Suprapubic skin (tissue), 4 donors: ENCODE data around the gene STAC2. TPM values are rescaled to one million over a fixed set of nuclear protein-coding genes. Genes with fewer than 3 reads are reported as not detected.
"Not testable (repeated sequence)": the region's sequence is repeated elsewhere in the genome, so short reads cannot be mapped to it uniquely, and the experiment has no call there.

Experiments used
- DNase-seq, 2 donors: peaks; one replicate each; pipeline ENCODE4 v3.0.0-alpha.2; 2019; ENCODE audit warnings: low spot score in 2 of 2
- H3K27ac ChIP-seq: fragments of 200-600 bp; sonication (generic); one replicate; pipeline ENCODE4 v1.5.1; 2019
- H3K27me3 ChIP-seq: fragments of 200-600 bp; sonication (generic); one replicate; pipeline ENCODE4 v1.5.1; 2019
- H3K36me3 ChIP-seq: fragments of 200-600 bp; sonication (generic); one replicate; pipeline ENCODE4 v1.5.1; 2019
- H3K4me1 ChIP-seq: fragments of 200-600 bp; sonication (generic); one replicate; pipeline ENCODE4 v1.5.1; 2019
- H3K4me3 ChIP-seq: fragments of 200-600 bp; sonication (generic); one replicate; pipeline ENCODE4 v1.5.1; 2019; ENCODE audit warnings: mild to moderate bottlenecking
- H3K9me3 ChIP-seq: fragments of 200-600 bp; sonication (generic); one replicate; pipeline ENCODE4 v1.5.1; 2019
- CTCF ChIP-seq, 2 donors: fragments of 200-600 bp in 1 of 2; fragments of 450-650 bp in 1 of 2; sonication (generic) in 1 of 2; IDR thresholded peaks; one replicate each; pipeline ENCODE4 v1.5.1; 2016 to 2019; ENCODE audit warnings: antibody characterized with exemption in 2 of 2, mild to moderate bottlenecking in 1 of 2, moderate library complexity in 1 of 2
- EP300 ChIP-seq: sonication (generic); formaldehyde crosslinking; IDR thresholded peaks from one replicate; pipeline ENCODE4 v1.6.1; 2017; ENCODE audit warnings: antibody characterized with exemption
- POLR2A ChIP-seq, 2 donors: fragments of 450-650 bp; IDR thresholded peaks; one replicate each; pipeline ENCODE4 v1.6.1; 2017; ENCODE audit warnings: antibody characterized with exemption in 2 of 2, mild to moderate bottlenecking in 2 of 2, moderate library complexity in 2 of 2
- POLR2AphosphoS5 ChIP-seq, 3 donors: sonication (generic); formaldehyde crosslinking; IDR thresholded peaks; one replicate each; pipeline ENCODE4 v1.6.1; 2017; ENCODE audit warnings: antibody characterized with exemption in 3 of 3
- WGBS: methylation state at CpG from one replicate; pipeline ENCODE4 v1.1.5; 2018; 5-methylcytosine and 5-hydroxymethylcytosine counted together
- total RNA-seq, 4 donors: library from RNA; depleted of rRNA; stranded (reverse); fragments of >200 nt; gene quantifications; one replicate each; pipeline ENCODE4 v1.1.0, GENCODE V29; 2016

STAC2 gene
- total RNA-seq, 4 donors from 2014 or later: 10.9 to 26.4 (median 16.5) TPM

GRCh38 chr17:39170109-39170508 is 55.6 kb downstream of the STAC2 start:
- 75% methylated on average over 2 of the region's 4 CpGs for WGBS
- H3K9me3 ChIP-seq: no peaks in the 10 kb centered on the region
- H3K27ac ChIP-seq: no peak overlapping the region
- no peaks in the 10 kb centered on the region for H3K27me3 ChIP-seq
- no peak overlapping the region for H3K4me3 ChIP-seq
- TF ChIP-seq POLR2AphosphoS5 (IDR thresholded peaks at IDR 0.05) (no peak), EP300 (no peak), CTCF (IDR thresholded peaks at IDR 0.05) (no peak), POLR2A (IDR thresholded peaks at IDR 0.05) (no peak)
- H3K36me3 ChIP-seq: no peaks in the 10 kb centered on the region
- DNase-seq: no peak
- H3K4me1 ChIP-seq: peaks cover 23% of the 10 kb centered on the region

GRCh38 chr17:39169518-39169917 is 56.2 kb downstream of the STAC2 start:
- 82% methylated on average over 3 of the region's 3 CpGs for WGBS
- TF ChIP-seq POLR2A (IDR thresholded peaks at IDR 0.05): no peak
- TF ChIP-seq CTCF (IDR thresholded peaks at IDR 0.05): no peak
- TF ChIP-seq EP300: no peak
- no peak for TF ChIP-seq POLR2AphosphoS5 (IDR thresholded peaks at IDR 0.05)

GRCh38 chr17:39169101-39169500 is 56.6 kb downstream of the STAC2 start:
- H3K27me3 ChIP-seq: no peaks in the 10 kb centered on the region
- H3K9me3 ChIP-seq: no peaks in the 10 kb centered on the region
- H3K36me3 ChIP-seq: no peaks in the 10 kb centered on the region
- peaks cover 33% of the 10 kb centered on the region for H3K4me1 ChIP-seq
- H3K27ac ChIP-seq: no peak overlapping the region
- WGBS: 77% methylated on average over 14 of the region's 14 CpGs
- DNase-seq: no peak
- no peak overlapping the region for H3K4me3 ChIP-seq
- TF ChIP-seq CTCF (IDR thresholded peaks at IDR 0.05) (no peak), POLR2A (IDR thresholded peaks at IDR 0.05) (no peak), POLR2AphosphoS5 (IDR thresholded peaks at IDR 0.05) (no peak), EP300 (no peak)

More at GRCh38 chr17:39169518-39169917, 56.2 kb downstream of the STAC2 start:
- Histone ChIP-seq H3K36me3 (no peaks in the 10 kb centered on the region), H3K9me3 (no peaks in the 10 kb centered on the region), H3K4me1 (peaks cover 28% of the 10 kb centered on the region), H3K27ac (no peak overlapping the region), H3K4me3 (no peak overlapping the region), H3K27me3 (no peaks in the 10 kb centered on the region)
- DNase-seq: no peak

GRCh38 chr17:39168503-39168902 is 57.2 kb downstream of the STAC2 start:
- H3K4me3 ChIP-seq: not testable (repeated sequence)
- 97% methylated on average over 10 of the region's 10 CpGs for WGBS
- H3K4me1 ChIP-seq: peaks cover 35% of the 10 kb centered on the region

GRCh38 chr17:39167476-39167875 is 58.3 kb downstream of the STAC2 start:
- no peak overlapping the region for H3K27ac ChIP-seq
- H3K27me3 ChIP-seq: no peaks in the 10 kb centered on the region
- peaks cover 35% of the 10 kb centered on the region for H3K4me1 ChIP-seq
- 49% methylated on average over 2 of the region's 2 CpGs for WGBS
- H3K36me3 ChIP-seq: no peaks in the 10 kb centered on the region
- H3K9me3 ChIP-seq: no peaks in the 10 kb centered on the region
- no peak for DNase-seq
- TF ChIP-seq POLR2AphosphoS5 (IDR thresholded peaks at IDR 0.05): no peak
- no peak for TF ChIP-seq EP300
- TF ChIP-seq CTCF (IDR thresholded peaks at IDR 0.05): no peak
- TF ChIP-seq POLR2A (IDR thresholded peaks at IDR 0.05): no peak
- H3K4me3 ChIP-seq: no peak overlapping the region

More at GRCh38 chr17:39168503-39168902, 57.2 kb downstream of the STAC2 start:
- not testable (repeated sequence) for DNase-seq, H3K27ac ChIP-seq, H3K27me3 ChIP-seq, H3K9me3 ChIP-seq, H3K36me3 ChIP-seq
